ENCODE results near the gene HMCN1.
"Not testable (repeated sequence)": the region's sequence is repeated elsewhere in the genome, so short reads cannot be mapped to it uniquely, and the experiment has no call there.

The HMCN1 gene

GRCh38 chr1:186165303-186165702 is 431.1 kb downstream of the HMCN1 start:
- FAIRE-seq = no peak

GRCh38 chr1:186167096-186167668 is 433.0 kb downstream of the HMCN1 start:
- no peak for FAIRE-seq

GRCh38 chr1:186175588-186175987 is 441.4 kb downstream of the HMCN1 start:
- no peak for FAIRE-seq

GRCh38 chr1:186178426-186179043 is 444.3 kb downstream of the HMCN1 start:
- FAIRE-seq = no peak

GRCh38 chr1:186179231-186179630 is 445.0 kb downstream of the HMCN1 start:
- FAIRE-seq = no peak

- no peak for FAIRE-seq
Observed at GRCh38 chr1:186183219-186183618, 449.0 kb downstream of the HMCN1 start.

- FAIRE-seq = no peak
Observed at GRCh38 chr1:186183970-186184628, 449.9 kb downstream of the HMCN1 start.

GRCh38 chr1:186186251-186186650 is 452.1 kb downstream of the HMCN1 start:
- FAIRE-seq = not testable (repeated sequence)

GRCh38 chr1:186187601-186188000 is 453.4 kb downstream of the HMCN1 start:
- FAIRE-seq = no peak

GRCh38 chr1:186188004-186188539 is 453.9 kb downstream of the HMCN1 start:
- FAIRE-seq = no peak

GRCh38 chr1:186188736-186189135 is 454.5 kb downstream of the HMCN1 start:
- no peak for FAIRE-seq

- no peak for FAIRE-seq
Observed at GRCh38 chr1:186189156-186189555, 455.0 kb downstream of the HMCN1 start.

- no peak for FAIRE-seq
Observed at GRCh38 chr1:186191511-186191910, 457.3 kb downstream of the HMCN1 start.

GRCh38 chr1:186193224-186193623 is 459.0 kb downstream of the HMCN1 start:
- no peak for FAIRE-seq

- FAIRE-seq = no peak
Observed at GRCh38 chr1:186194107-186194756, 460.0 kb downstream of the HMCN1 start.

GRCh38 chr1:186195377-186195931 is 461.3 kb downstream of the HMCN1 start:
- no peak for FAIRE-seq

- no peak for FAIRE-seq
Observed at GRCh38 chr1:186202271-186202764, 468.1 kb downstream of the HMCN1 start.

- no peak for FAIRE-seq
Observed at GRCh38 chr1:186202776-186203175, 468.6 kb downstream of the HMCN1 start.

- FAIRE-seq = no peak
Observed at GRCh38 chr1:186206048-186206570, 471.9 kb downstream of the HMCN1 start.

- no peak for FAIRE-seq
Observed at GRCh38 chr1:186207391-186208085, 473.3 kb downstream of the HMCN1 start.

- no peak for FAIRE-seq
Observed at GRCh38 chr1:186208405-186209129, 474.4 kb downstream of the HMCN1 start.
